Left lung (tissue), 10 donors: Measurements from ENCODE around the gene SQSTM1. TPM values are rescaled to one million over a fixed set of nuclear protein-coding genes. Genes with fewer than 3 reads are reported as not detected.

Experiments
- ATAC-seq: fragments of 200-7000 bp; cut with Tn5 transposase; one replicate; pipeline ENCODE4 v1.9.1; 2020; ENCODE audit warnings: moderate library complexity
- DNase-seq, 4 donors: peaks; one replicate each; pipeline ENCODE4 v3.0.0-alpha.2; 2013 to 2020
- H3K27ac ChIP-seq, 2 donors: fragments of 200-600 bp; sonication (generic) in 1 of 2; one replicate each; pipeline versions ENCODE4 v1.5.0 to v1.8.0; 2020 to 2021
- H3K27me3 ChIP-seq, 2 donors: fragments of 200-600 bp; sonication (generic) in 1 of 2; one replicate each; pipeline versions ENCODE4 v1.5.0 to v1.8.0; 2020 to 2021
- H3K36me3 ChIP-seq, 2 donors: fragments of 200-600 bp; sonication (generic) in 1 of 2; one replicate each; pipeline versions ENCODE4 v1.5.0 to v1.8.0; 2020 to 2021
- H3K4me1 ChIP-seq, 2 donors: fragments of 200-600 bp; one replicate each; pipeline ENCODE4 v1.8.0; 2021
- H3K4me3 ChIP-seq, 2 donors: fragments of 200-600 bp; sonication (generic) in 1 of 2; one replicate each; pipeline versions ENCODE4 v1.5.0 to v1.8.0; 2020 to 2021; ENCODE audit warnings: mild to moderate bottlenecking in 1 of 2
- H3K9me3 ChIP-seq, 2 donors: fragments of 200-600 bp; sonication (generic) in 1 of 2; one replicate each; pipeline versions ENCODE4 v1.5.0 to v1.8.0; 2020 to 2021
- intact Hi-C, 2 donors: fragments of 100-400 bp; cut with DNase I; formaldehyde crosslinking; loops; one replicate each; pipeline versions ENCODE4 v1.11.2 to v1.14.2; 2022
- polyA plus RNA-seq, 6 donors: library from polyadenylated mRNA; unstranded; fragments of 120-200 nt; gene quantifications; one replicate each; pipeline ENCODE4 v1.2.1, GENCODE V29; 2013; ENCODE audit not compliant: insufficient read length in 6 of 6
- total RNA-seq, 2 donors: library from RNA; stranded (reverse); fragmentation: NEBNext Ultra II Directional; extraction: Animal tissue kit (Norgen Biotek cat#: 25700); gene quantifications; one replicate each; pipeline ENCODE4 v1.2.1, GENCODE V29; 2021
- TF ChIP-seq, protein P1 (sequence below), 2 donors: fragments of 200-600 bp; sonication (generic) in 1 of 2; IDR thresholded peaks; one replicate each; pipeline versions ENCODE4 v1.5.0 to v1.8.0; 2021; ENCODE audit warnings: antibody characterized with exemption in 2 of 2
- donor health status: DM: no; HTN: yes; CAD: no.
- donor health status: DM: no; HTN: no; CAD: no.

The SQSTM1 gene
- total and polyA plus RNA-seq, 8 donors, result 78.2 to 637 (median 95.6) TPM

DNA sequence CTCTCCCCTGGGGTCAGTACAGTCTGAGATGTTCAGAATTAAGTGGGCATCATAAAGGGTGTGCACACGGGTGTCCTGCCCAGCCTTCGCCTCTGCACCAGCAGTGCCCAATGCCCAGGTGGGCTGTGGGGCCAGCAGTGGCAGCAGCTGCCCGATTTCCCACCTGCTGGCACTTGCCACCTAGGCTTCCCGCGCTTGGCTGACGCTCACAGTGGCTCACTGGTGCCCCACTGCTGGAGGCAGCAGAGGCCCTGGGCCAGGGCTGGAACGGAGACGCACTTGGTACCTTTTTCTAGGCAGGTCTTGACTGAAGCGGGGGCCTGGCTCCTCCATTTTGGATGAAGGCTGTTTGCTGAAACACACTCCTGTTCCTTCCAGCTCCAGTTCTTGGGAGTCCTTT lies 20.9 kb downstream of the SQSTM1 start:
- Histone ChIP-seq H3K27ac (no peak overlapping the region), H3K36me3 (peaks cover 0 to 59% of the 10 kb centered on the region in 2 donors), H3K4me3 (no peak overlapping the region), H3K9me3 (peaks cover 0 to 12% of the 10 kb centered on the region in 2 donors), H3K4me1 (peaks cover 0 to 7% of the 10 kb centered on the region in 2 donors), H3K27me3 (no peaks in the 10 kb centered on the region)
- TF ChIP-seq, protein P1, sequence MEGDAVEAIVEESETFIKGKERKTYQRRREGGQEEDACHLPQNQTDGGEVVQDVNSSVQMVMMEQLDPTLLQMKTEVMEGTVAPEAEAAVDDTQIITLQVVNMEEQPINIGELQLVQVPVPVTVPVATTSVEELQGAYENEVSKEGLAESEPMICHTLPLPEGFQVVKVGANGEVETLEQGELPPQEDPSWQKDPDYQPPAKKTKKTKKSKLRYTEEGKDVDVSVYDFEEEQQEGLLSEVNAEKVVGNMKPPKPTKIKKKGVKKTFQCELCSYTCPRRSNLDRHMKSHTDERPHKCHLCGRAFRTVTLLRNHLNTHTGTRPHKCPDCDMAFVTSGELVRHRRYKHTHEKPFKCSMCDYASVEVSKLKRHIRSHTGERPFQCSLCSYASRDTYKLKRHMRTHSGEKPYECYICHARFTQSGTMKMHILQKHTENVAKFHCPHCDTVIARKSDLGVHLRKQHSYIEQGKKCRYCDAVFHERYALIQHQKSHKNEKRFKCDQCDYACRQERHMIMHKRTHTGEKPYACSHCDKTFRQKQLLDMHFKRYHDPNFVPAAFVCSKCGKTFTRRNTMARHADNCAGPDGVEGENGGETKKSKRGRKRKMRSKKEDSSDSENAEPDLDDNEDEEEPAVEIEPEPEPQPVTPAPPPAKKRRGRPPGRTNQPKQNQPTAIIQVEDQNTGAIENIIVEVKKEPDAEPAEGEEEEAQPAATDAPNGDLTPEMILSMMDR (IDR thresholded peaks at IDR 0.05), result no peak
- DNase-seq, result peak in 2 of 4 donors; percentile 9 to 65
- intact Hi-C loops, result no loop called here
- ATAC-seq, result no peak

DNA sequence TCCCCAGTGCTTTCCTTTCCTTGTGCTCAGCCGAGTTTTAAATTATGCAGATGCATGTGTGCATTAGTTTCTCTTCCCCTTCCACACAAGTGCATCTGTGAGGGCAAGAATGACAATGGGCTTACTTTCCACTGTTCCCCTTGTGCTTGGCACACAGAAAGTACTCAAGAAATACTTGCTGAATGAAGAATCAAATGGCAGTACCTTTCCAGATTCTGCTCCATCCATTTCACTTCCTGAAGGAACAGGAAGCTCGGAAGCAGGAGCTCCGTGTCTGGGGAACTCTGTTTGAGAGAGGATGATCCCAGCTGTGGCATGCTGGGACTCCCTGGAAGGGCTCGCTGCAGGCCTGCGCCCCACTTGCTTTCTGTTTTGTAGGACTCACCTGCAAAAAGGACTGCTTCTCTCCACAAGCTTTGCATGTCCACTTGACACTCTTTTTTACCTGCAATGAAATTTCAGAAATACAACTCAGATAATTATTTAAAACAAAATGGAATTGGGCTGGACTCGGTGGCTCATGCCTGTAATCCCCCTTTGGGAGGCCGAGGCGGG lies 32.4 kb downstream of the SQSTM1 start:
- H3K27me3 ChIP-seq, result no peaks in the 10 kb centered on the region
- ATAC-seq, result no peak
- TF ChIP-seq, protein P1 (IDR thresholded peaks at IDR 0.05), result no peak
- intact Hi-C loops, result no loop called here
- H3K4me3 ChIP-seq, result no peak overlapping the region
- no peak overlapping the region for H3K27ac ChIP-seq
- peaks cover 0 to 41% of the 10 kb centered on the region in 2 donors for H3K36me3 ChIP-seq
- peaks cover 0 to 13% of the 10 kb centered on the region in 2 donors for H3K4me1 ChIP-seq
- peak in 1 of 4 donors; percentile 41 for DNase-seq
- H3K9me3 ChIP-seq, result no peaks in the 10 kb centered on the region

DNA sequence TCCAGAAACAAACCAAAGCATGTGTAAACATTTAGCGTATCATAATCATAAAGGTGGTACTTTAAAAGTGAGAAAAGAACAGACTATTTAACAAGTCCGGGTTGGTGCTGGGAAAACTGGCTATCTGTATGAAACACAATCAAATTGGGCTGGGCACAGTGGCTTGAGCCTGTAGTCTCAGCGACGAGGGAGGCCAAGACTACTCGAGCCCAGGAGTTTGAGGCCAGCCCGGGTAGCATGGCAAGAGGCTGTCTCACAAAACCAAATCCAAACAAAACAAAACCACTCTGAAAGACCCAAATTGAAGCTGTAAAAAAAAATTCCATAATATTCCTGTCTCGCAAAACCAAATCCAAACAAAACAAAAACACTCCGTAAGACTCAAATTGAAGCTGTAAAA lies 33.7 kb downstream of the SQSTM1 start:
- Histone ChIP-seq H3K27me3 (no peaks in the 10 kb centered on the region), H3K27ac (no peak overlapping the region), H3K36me3 (peaks cover 0 to 33% of the 10 kb centered on the region in 2 donors), H3K9me3 (no peaks in the 10 kb centered on the region), H3K4me3 (no peak overlapping the region), H3K4me1 (peaks cover under 1 to 14% of the 10 kb centered on the region in 2 donors)
- DNase-seq (peak in 1 of 4 donors; percentile 30), ATAC-seq (no peak)
- TF ChIP-seq, protein P1 (IDR thresholded peaks at IDR 0.05), result no peak
- intact Hi-C loops, result no loop called here

DNA sequence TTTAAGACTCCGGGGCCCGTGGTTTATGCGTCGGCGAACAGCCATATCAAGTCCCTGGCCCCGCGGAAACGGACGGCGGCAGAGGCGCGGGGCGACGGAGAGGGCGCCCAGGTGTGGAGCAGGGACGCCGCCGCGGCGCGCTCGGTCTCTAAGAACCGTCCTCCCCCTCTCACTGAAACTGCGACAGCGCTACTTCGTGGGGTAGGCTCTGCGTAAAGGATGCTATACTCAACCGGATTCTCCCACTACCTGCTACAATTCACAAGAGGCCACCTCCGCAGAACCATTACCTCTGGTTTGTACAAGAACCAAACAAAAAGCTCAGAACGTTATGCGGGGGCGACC lies 37.5 kb downstream of the SQSTM1 start:
- TF ChIP-seq, protein P1 (IDR thresholded peaks at IDR 0.05), result no peak
- Histone ChIP-seq H3K9me3 (peaks cover 0 to 5% of the 10 kb centered on the region in 2 donors), H3K27ac (peak overlapping the region; percentile 81 to 89), H3K4me1 (peaks cover 6 to 13% of the 10 kb centered on the region in 2 donors), H3K36me3 (peaks cover 0 to 14% of the 10 kb centered on the region in 2 donors), H3K4me3 (peak overlapping the region; percentile 71 to 96), H3K27me3 (no peaks in the 10 kb centered on the region)
- DNase-seq (peak in 3 of 4 donors; percentile 31 to 85 (median 37)), ATAC-seq (peak; percentile 76)
- intact Hi-C loops, result no loop called here

DNA sequence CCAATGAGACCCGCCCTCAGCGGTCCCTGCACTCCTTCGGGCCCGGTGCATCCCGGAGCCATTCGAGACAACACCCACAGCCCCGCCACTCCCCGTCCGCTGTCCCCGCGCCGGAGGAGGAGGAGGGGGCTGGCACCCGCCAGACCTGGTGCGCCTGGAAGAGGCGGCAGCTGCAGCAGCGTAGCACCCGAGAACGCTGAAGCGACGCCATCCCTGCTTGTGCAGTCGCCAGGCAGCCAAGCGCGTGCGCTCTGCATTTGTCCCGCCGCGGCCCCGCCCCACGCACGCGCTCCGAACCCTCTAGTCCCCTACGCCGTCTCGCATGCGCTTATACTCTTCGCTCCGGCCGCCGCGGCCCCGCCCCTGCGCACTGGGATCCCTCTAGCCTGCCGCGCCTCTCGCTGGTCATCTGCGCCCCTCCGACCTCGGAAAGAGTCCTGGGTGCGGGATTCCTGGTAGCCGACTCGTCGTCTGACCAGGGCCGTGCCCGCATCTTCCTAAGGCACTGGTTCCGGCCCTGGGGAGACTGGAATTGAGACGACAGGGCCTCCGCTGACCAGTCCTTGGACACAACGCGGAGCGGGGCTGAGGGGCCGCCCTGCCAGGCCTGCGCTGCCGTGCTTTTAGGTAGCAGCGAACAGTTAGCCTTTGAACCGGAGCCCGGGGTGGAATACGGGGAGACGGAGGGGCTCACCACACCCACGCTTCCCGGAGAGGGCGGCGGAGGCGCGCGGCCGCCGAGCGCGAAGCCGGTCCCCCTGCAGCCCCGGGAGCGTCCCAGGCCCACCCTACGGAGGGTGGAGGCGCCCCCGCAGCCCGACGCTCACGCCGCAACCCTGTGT lies 38.1 kb downstream of the SQSTM1 start, which contains the start of gene MRNIP:
MRNIP (minus strand) TSS at position 232 of the 842 bp plus-strand sequence; CDS start at position 211, 21 bp downstream.
- Histone ChIP-seq H3K9me3 (peaks cover 0 to 5% of the 10 kb centered on the region in 2 donors), H3K4me3 (peak within 1 kb of the TSS; percentile 71 to 96), H3K36me3 (peaks cover 0 to 19% of the 10 kb centered on the region in 2 donors), H3K27me3 (no peaks in the 10 kb centered on the region), H3K4me1 (peaks cover 6 to 13% of the 10 kb centered on the region in 2 donors), H3K27ac (peak within 1 kb of the TSS; percentile 81 to 89)
- intact Hi-C loops, result no loop called here
- TF ChIP-seq, protein P1 (IDR thresholded peaks at IDR 0.05), result no peak
- ATAC-seq (peak; percentile 99), DNase-seq (peak; percentile 96 to 100 (median 97))
